Measurements from ENCODE around the gene SMPD3.

DNA sequence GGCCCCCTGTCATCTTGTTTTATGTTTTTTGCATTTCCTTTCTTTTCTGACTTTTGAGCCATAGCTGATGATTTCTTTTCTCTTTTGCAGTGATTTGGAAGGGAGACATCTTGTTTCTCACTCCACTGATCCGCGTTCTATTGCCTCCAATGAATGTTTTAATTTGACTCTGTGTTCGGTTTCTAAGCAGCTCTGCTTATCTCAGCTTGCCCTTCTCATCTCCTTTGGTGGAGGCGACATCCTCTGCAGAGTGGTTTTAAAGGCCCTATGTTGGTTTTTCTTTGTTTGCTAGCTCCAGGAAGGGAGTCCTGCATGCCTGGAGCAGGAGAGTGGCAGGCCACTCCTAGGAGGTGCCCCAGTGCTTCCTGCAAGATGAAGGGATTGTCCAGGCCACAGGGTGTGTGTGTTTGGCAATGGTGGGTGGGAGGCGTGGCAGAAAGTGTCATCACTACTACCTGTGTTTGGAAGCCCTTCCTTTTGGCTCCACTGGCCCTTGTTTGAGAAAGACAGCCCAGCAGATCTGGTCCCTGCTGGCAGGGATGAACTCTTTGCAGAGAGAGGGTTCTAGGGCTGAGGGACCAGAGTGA is 13.6 kb downstream of the SMPD3 start:
- TF ChIP-seq TAF1 (IDR thresholded peaks at IDR 0.05; ENCODE audit: borderline replicate concordance, insufficient read depth, low read length) (no peak), SIN3A (IDR thresholded peaks at IDR 0.05; ENCODE audit: borderline replicate concordance, insufficient read depth, low read length) (no peak), POLR2AphosphoS5 (IDR thresholded peaks at IDR 0.05; ENCODE audit: low read depth, low read length) (no peak)
